Mesendoderm (in vitro differentiated cells): ENCODE measurements around the gene PLEKHH3.
A peak's percentile ranks its signal among the peaks of the same experiment; 100 is the strongest.

ENCODE experiments used
- DNase-seq: peaks from one replicate; pipeline ENCODE4 v3.0.0; 2013
- H2AK5ac ChIP-seq: 2 replicates; pipeline ENCODE4 v1.6.1; 2013; ENCODE audit warnings: low read length, inconsistent platforms
- H2BK120ac ChIP-seq: 2 replicates; pipeline ENCODE4 v1.6.1; 2013; ENCODE audit warnings: low read depth, mild to moderate bottlenecking, low read length, moderate library complexity, mixed read lengths
- H2BK15ac ChIP-seq: replicated peaks from 2 replicates; pipeline ENCODE4 v1.6.1; 2013; ENCODE audit warnings: low read depth, mild to moderate bottlenecking, moderate library complexity
- H2BK5ac ChIP-seq: 2 replicates; pipeline ENCODE4 v1.6.1; 2013; ENCODE audit warnings: low read length, inconsistent platforms
- H3K18ac ChIP-seq: 2 replicates; pipeline ENCODE4 v1.6.1; 2013; ENCODE audit warnings: mild to moderate bottlenecking, low read length, mixed read lengths
- H3K23ac ChIP-seq: one replicate; pipeline ENCODE4 v1.6.1; 2013; ENCODE audit warnings: low read length
- H3K27ac ChIP-seq: 2 replicates; pipeline ENCODE4 v1.5.1; 2013; ENCODE audit warnings: low read depth, mild to moderate bottlenecking, inconsistent platforms, low read length, moderate library complexity
- H3K27me3 ChIP-seq: 2 replicates; pipeline ENCODE4 v1.6.1; 2013; ENCODE audit warnings: low read length, control low read depth, mild to moderate bottlenecking, inconsistent platforms; ENCODE audit not compliant: insufficient read depth, poor library complexity
- H3K36me3 ChIP-seq: 2 replicates; pipeline ENCODE4 v1.6.1; 2013; ENCODE audit warnings: low read length, inconsistent platforms; ENCODE audit not compliant: control insufficient read depth, insufficient read depth
- H3K4ac ChIP-seq: one replicate; pipeline ENCODE4 v1.6.1; 2013; ENCODE audit warnings: low read depth, mild to moderate bottlenecking, low read length, moderate library complexity
- H3K4me1 ChIP-seq: 2 replicates; pipeline ENCODE4 v1.6.1; 2013; ENCODE audit warnings: low read depth, low read length, inconsistent platforms; ENCODE audit not compliant: control insufficient read depth
- H3K4me2 ChIP-seq: 2 replicates; pipeline ENCODE4 v1.6.1; 2013; ENCODE audit warnings: low read length
- H3K4me3 ChIP-seq: 2 replicates; pipeline ENCODE4 v1.5.1; 2013; ENCODE audit warnings: mild to moderate bottlenecking, low read length
- H3K56ac ChIP-seq: one replicate; pipeline ENCODE4 v1.6.1; 2013; ENCODE audit warnings: low read length
- H3K79me1 ChIP-seq: 2 replicates; pipeline ENCODE4 v1.6.1; 2013; ENCODE audit warnings: low read length, inconsistent platforms
- H3K79me2 ChIP-seq: 2 replicates; pipeline ENCODE4 v1.6.1; 2013; ENCODE audit warnings: mild to moderate bottlenecking, low read length; ENCODE audit not compliant: control insufficient read depth, insufficient read depth
- H3K9ac ChIP-seq: 2 replicates; pipeline ENCODE4 v1.6.1; 2013; ENCODE audit warnings: low read length, inconsistent platforms
- H4K5ac ChIP-seq: one replicate; pipeline ENCODE4 v1.6.1; 2013; ENCODE audit warnings: low read length
- H4K8ac ChIP-seq: one replicate; pipeline ENCODE4 v1.6.1; 2013; ENCODE audit warnings: low read depth, mild to moderate bottlenecking, control low read depth, low read length, moderate library complexity
- WGBS: extraction: QIAGEN DNeasy Blood & Tissue Kit; methylation state at CpG from one replicate; pipeline ENCODE4 v1.1.7; 2013; ENCODE audit warnings: low lambda C conversion rate, missing lambda C conversion rate; ENCODE audit not compliant: insufficient coverage; ENCODE audit errors: extremely low coverage; 5-methylcytosine and 5-hydroxymethylcytosine counted together

PLEKHH3 gene

DNA sequence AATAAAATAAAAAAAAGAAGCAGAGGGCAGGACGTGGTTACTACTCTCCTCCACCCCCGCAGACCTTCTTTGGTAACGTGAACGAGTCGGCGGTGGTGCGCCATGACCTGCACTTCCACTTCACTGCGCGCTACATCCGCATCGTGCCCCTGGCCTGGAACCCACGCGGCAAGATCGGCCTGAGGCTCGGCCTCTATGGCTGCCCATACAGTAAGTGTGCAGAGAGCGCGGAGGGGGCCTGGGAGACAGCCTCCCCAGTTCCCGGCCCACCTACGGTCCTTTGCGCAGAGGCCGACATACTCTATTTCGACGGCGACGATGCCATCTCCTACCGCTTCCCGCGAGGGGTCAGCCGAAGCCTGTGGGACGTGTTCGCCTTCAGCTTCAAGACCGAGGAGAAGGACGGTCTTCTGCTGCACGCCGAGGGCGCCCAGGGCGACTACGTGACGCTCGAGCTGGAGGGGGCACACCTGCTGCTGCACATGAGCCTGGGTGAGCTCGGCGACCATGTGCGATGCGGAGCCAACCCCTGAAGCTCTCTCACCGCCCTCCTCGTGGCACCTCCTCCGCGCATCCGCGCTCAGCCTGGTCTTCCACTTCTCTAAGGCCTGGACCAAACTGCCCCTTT is 8.2 kb upstream of the PLEKHH3 start:
- no peak overlapping the region for H3K56ac ChIP-seq
- H3K23ac ChIP-seq = no peak overlapping the region
- H3K27me3 ChIP-seq = peaks cover 4% of the 10 kb centered on the region
- no peak overlapping the region for H2BK5ac ChIP-seq
- H3K79me1 ChIP-seq = no peaks in the 10 kb centered on the region
- no peak overlapping the region for H2AK5ac ChIP-seq
- no peak overlapping the region for H3K18ac ChIP-seq
- H3K36me3 ChIP-seq = no peaks in the 10 kb centered on the region
- no peak overlapping the region for H4K5ac ChIP-seq
- no peak overlapping the region for H2BK120ac ChIP-seq
- H3K9ac ChIP-seq = no peak overlapping the region
- H3K4ac ChIP-seq = no peak overlapping the region
- WGBS = no CpG with 5 or more reads among the region's 50 CpGs
- DNase-seq = no peak
- H3K4me2 ChIP-seq = no peak overlapping the region
- H2BK15ac ChIP-seq = no peak overlapping the region
- H3K4me3 ChIP-seq = no peak overlapping the region
- H3K27ac ChIP-seq = no peak overlapping the region
- no peak overlapping the region for H4K8ac ChIP-seq
- H3K4me1 ChIP-seq = peaks cover 5% of the 10 kb centered on the region
- H3K79me2 ChIP-seq = no peaks in the 10 kb centered on the region

DNA sequence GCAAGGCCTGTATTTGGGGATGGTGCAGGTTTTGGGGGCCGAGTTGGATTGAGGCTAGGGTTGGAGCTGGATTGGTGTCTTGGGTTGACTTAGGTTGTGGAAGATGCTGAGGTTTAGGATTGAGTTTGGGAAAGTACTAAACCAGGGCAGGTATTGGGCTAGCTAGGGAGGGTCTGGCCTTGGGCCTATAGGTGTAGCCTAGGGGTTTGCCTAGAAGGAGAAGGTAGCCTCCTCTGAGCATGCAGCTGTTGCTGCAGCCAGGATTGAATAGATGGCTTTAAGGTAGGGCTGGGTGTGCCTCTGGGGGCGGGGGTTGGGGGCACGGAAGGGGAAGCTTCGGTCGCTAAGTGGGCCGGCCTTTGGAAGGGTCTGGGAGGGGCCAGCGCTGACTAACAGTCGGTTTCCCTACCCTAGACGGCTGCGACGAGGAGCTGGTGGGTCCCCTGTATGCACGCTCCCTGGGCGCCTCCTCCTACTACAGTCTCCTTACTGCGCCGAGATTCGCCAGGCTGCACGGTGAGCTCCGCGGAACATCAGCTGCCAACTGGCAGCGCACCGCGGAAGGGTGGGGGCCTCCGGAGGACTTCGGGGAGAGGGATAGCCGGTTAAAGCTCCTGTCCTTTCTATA is 6.7 kb upstream of the PLEKHH3 start:
- Histone ChIP-seq H3K27ac (no peak overlapping the region), H3K4ac (no peak overlapping the region), H3K56ac (peak overlapping the region; percentile 0), H3K4me2 (peak overlapping the region; percentile 17), H3K18ac (no peak overlapping the region), H2BK15ac (no peak overlapping the region), H4K5ac (no peak overlapping the region), H3K27me3 (peaks cover 4% of the 10 kb centered on the region), H2BK5ac (no peak overlapping the region), H3K79me2 (no peaks in the 10 kb centered on the region), H3K79me1 (no peaks in the 10 kb centered on the region), H3K23ac (peak overlapping the region; percentile 48), H2BK120ac (no peak overlapping the region), H3K36me3 (no peaks in the 10 kb centered on the region), H2AK5ac (peak overlapping the region; percentile 41), H4K8ac (no peak overlapping the region), H3K4me3 (no peak overlapping the region), H3K9ac (peak overlapping the region; percentile 37), H3K4me1 (peaks cover 10% of the 10 kb centered on the region)
- DNase-seq = peak; percentile 46
- no CpG with 5 or more reads among the region's 25 CpGs for WGBS

- Histone ChIP-seq H3K4me2 (peak overlapping the region; percentile 33), H3K27me3 (peaks cover 4% of the 10 kb centered on the region), H3K23ac (no peak overlapping the region), H2BK120ac (no peak overlapping the region), H2AK5ac (no peak overlapping the region), H3K4me3 (peak overlapping the region; percentile 17), H3K79me1 (no peaks in the 10 kb centered on the region), H4K8ac (no peak overlapping the region), H3K36me3 (no peaks in the 10 kb centered on the region), H3K4ac (no peak overlapping the region), H2BK15ac (no peak overlapping the region), H2BK5ac (no peak overlapping the region), H3K9ac (peak overlapping the region; percentile 37), H3K18ac (peak overlapping the region; percentile 25), H3K79me2 (no peaks in the 10 kb centered on the region), H3K27ac (peak overlapping the region; percentile 28), H4K5ac (no peak overlapping the region), H3K56ac (peak overlapping the region; percentile 79), H3K4me1 (peaks cover 11% of the 10 kb centered on the region)
- DNase-seq = peak; percentile 71
- no CpG with 5 or more reads among the region's 34 CpGs for WGBS
These were observed 6.1 kb upstream of the PLEKHH3 start for GRCh38 chr17:42682722-42683403.

DNA sequence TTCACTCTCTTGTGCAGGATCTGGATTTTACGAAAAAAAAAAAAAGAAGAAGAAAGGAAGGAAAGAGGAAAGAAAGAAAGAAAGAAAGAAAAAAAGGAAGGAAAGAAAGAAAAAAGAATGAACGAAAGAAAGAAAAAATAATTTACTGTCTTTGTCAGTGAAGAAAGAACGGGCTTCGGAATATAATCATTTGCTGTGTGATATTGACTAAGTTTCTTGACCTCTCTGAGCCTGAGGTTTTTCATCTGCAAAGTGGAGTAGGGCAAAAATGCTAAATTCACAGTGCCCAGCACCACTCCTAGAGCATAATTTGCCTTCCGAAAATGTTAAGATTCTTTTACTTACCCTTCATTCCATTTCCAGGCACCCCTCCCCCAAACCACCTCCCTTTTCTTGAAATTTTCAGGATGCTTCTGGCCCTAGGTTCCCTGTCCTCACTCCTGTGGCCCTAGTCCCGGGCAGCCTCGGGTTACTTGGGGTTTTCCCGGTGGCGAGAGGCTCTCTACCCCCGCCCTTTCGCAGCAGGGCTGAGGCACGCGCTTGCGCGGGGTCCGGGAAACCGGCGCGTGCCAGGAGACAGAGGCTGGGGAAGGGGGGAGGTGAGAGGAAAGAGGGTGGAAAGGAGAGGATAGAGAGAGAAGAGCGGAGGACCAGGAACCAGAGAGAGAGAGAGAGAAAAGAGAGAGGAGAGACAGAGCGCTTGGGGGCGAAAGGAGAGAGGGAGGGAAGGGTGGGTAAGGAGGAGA is 5.4 kb upstream of the PLEKHH3 start, which contains the start of gene CNTNAP1:
Gene CNTNAP1 (plus strand): TSS at position 556 of the 746 bp plus-strand sequence. CDS start 299 bp downstream, outside the sequence.
- no peak within 1 kb of the TSS for H3K23ac ChIP-seq
- H3K36me3 ChIP-seq = no peaks in the 10 kb centered on the region
- H3K79me1 ChIP-seq = no peaks in the 10 kb centered on the region
- no peak within 1 kb of the TSS for H2BK120ac ChIP-seq
- H3K4me3 ChIP-seq = peak within 1 kb of the TSS; percentile 17
- no CpG with 5 or more reads among the region's 22 CpGs for WGBS
- H2BK5ac ChIP-seq = no peak within 1 kb of the TSS
- H3K4me2 ChIP-seq = peak within 1 kb of the TSS; percentile 33
- peak within 1 kb of the TSS; percentile 79 for H3K56ac ChIP-seq
- H3K27ac ChIP-seq = peak within 1 kb of the TSS; percentile 28
- peak within 1 kb of the TSS; percentile 25 for H3K18ac ChIP-seq
- no peak within 1 kb of the TSS for H2BK15ac ChIP-seq
- peak within 1 kb of the TSS; percentile 88 for H2AK5ac ChIP-seq
- H3K4ac ChIP-seq = no peak within 1 kb of the TSS
- peak; percentile 76 for DNase-seq
- H4K5ac ChIP-seq = no peak within 1 kb of the TSS
- H3K9ac ChIP-seq = peak within 1 kb of the TSS; percentile 37
- H3K79me2 ChIP-seq = no peaks in the 10 kb centered on the region
- H3K4me1 ChIP-seq = peaks cover 15% of the 10 kb centered on the region
- H3K27me3 ChIP-seq = peaks cover 4% of the 10 kb centered on the region
- H4K8ac ChIP-seq = no peak within 1 kb of the TSS

GRCh38 chr17:42680331-42680808 is 3.6 kb upstream of the PLEKHH3 start:
- no peak overlapping the region for H3K4me3 ChIP-seq
- peaks cover 18% of the 10 kb centered on the region for H3K4me1 ChIP-seq
- no peak overlapping the region for H3K27ac ChIP-seq

More at GRCh38 chr17:42680331-42680808, 3.6 kb upstream of the PLEKHH3 start:
- H3K79me1 ChIP-seq = no peaks in the 10 kb centered on the region
- peaks cover 4% of the 10 kb centered on the region for H3K27me3 ChIP-seq
- no peak overlapping the region for H2AK5ac ChIP-seq
- no peaks in the 10 kb centered on the region for H3K36me3 ChIP-seq
- H3K18ac ChIP-seq = no peak overlapping the region
- no peak overlapping the region for H4K8ac ChIP-seq
- no peak overlapping the region for H2BK120ac ChIP-seq
- H3K9ac ChIP-seq = peak overlapping the region; percentile 80
- H3K4me2 ChIP-seq = peak overlapping the region; percentile 81
- H3K23ac ChIP-seq = no peak overlapping the region
- no peak overlapping the region for H2BK5ac ChIP-seq
- peak overlapping the region; percentile 87 for H3K56ac ChIP-seq
- no CpG with 5 or more reads among the region's 20 CpGs for WGBS
- H3K4ac ChIP-seq = no peak overlapping the region
- H2BK15ac ChIP-seq = no peak overlapping the region
- no peak overlapping the region for H4K5ac ChIP-seq
- peak; percentile 37 for DNase-seq
- no peaks in the 10 kb centered on the region for H3K79me2 ChIP-seq
